ENCODE data around the gene SRC. TPM values are rescaled to one million over a fixed set of nuclear protein-coding genes. Genes with fewer than 3 reads are reported as not detected.

The SRC gene
- polyA plus RNA-seq, 1 of the 3 experiments (the other 2 are of a cell fraction) = 23.8 TPM

DNA sequence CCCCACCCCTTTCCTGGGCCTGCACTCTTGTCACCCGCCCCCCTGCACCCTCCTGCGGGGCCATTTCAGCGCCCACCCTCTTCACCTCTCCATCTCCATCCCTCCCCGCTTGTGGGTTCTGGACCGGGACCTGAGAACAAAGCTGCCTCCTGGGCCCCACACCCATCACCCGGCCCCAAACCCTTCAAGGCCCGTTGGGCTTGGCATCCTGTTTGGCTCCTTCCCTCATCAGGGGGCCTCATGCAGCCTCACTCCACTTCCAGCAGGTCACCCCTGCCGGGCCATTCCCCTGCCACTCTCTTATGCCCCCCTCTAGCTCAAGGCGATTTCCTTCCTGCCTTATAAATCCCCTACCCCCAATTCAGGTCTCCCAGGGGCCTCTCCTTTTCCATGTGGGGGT, 67.4 kb downstream of the SRC start:
- peaks cover 0 to 32% of the 10 kb centered on the region in 2 experiments; a peak in 1 of 4 replicates for H3K4me1 ChIP-seq (ENCODE audit: control insufficient read depth in 1 of 2, insufficient read depth in 2 of 2, low read depth in 1 of 2, low read length in 1 of 2)
- no peak overlapping the region for H3K27ac ChIP-seq (ENCODE audit: low read depth in 2 of 2, low read length in 1 of 2)
- no peaks in the 10 kb centered on the region for H3K79me2 ChIP-seq (ENCODE audit: insufficient read depth)
- H3K9ac ChIP-seq = no peak overlapping the region
- POLR2A ChIA-PET = no interaction called here
- whole genome bisulfite sequencing (ENCODE audit: low lambda C conversion rate) = 83% methylated on average over 9 of the region's 9 CpGs
- H3K9me2 ChIP-seq = no peaks in the 10 kb centered on the region
- no peak overlapping the region for H2AFZ ChIP-seq (ENCODE audit: low read depth)
- no peak overlapping the region for H3K4me2 ChIP-seq
- TF ChIP-seq, protein P1, sequence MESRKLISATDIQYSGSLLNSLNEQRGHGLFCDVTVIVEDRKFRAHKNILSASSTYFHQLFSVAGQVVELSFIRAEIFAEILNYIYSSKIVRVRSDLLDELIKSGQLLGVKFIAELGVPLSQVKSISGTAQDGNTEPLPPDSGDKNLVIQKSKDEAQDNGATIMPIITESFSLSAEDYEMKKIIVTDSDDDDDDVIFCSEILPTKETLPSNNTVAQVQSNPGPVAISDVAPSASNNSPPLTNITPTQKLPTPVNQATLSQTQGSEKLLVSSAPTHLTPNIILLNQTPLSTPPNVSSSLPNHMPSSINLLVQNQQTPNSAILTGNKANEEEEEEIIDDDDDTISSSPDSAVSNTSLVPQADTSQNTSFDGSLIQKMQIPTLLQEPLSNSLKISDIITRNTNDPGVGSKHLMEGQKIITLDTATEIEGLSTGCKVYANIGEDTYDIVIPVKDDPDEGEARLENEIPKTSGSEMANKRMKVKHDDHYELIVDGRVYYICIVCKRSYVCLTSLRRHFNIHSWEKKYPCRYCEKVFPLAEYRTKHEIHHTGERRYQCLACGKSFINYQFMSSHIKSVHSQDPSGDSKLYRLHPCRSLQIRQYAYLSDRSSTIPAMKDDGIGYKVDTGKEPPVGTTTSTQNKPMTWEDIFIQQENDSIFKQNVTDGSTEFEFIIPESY (IDR thresholded peaks at IDR 0.05; ENCODE audit: borderline replicate concordance, low read depth) = no peak
- TF ChIP-seq POLR2AphosphoS5 (IDR thresholded peaks at IDR 0.05; ENCODE audit: low read depth, low read length) (no peak), TEAD4 (IDR thresholded peaks at IDR 0.05; ENCODE audit: borderline replicate concordance, insufficient read depth) (no peak), EP300 (IDR thresholded peaks at IDR 0.05; ENCODE audit: borderline replicate concordance in 1 of 2, low read depth in 1 of 2, low read length in 1 of 2) (no peak), JUND (IDR thresholded peaks at IDR 0.05) (no peak), GATA2 (CRISPR knock-in tag; IDR thresholded peaks at IDR 0.05) (no peak), SIN3A (IDR thresholded peaks at IDR 0.05; ENCODE audit: borderline replicate concordance, low read depth, low read length) (no peak), TCF12 (IDR thresholded peaks at IDR 0.05) (no peak), MXI1 (IDR thresholded peaks at IDR 0.05; ENCODE audit: low read depth, low read length) (no peak), RXRA (IDR thresholded peaks at IDR 0.05; ENCODE audit: borderline replicate concordance, low read depth) (no peak), NFIC (IDR thresholded peaks at IDR 0.05; ENCODE audit: borderline replicate concordance) (no peak), SMC3 (IDR thresholded peaks at IDR 0.05; ENCODE audit: low read depth, low read length) (no peak), YY1 (IDR thresholded peaks at IDR 0.05; ENCODE audit: low read depth) (no peak)
- TF ChIP-seq, protein P2, sequence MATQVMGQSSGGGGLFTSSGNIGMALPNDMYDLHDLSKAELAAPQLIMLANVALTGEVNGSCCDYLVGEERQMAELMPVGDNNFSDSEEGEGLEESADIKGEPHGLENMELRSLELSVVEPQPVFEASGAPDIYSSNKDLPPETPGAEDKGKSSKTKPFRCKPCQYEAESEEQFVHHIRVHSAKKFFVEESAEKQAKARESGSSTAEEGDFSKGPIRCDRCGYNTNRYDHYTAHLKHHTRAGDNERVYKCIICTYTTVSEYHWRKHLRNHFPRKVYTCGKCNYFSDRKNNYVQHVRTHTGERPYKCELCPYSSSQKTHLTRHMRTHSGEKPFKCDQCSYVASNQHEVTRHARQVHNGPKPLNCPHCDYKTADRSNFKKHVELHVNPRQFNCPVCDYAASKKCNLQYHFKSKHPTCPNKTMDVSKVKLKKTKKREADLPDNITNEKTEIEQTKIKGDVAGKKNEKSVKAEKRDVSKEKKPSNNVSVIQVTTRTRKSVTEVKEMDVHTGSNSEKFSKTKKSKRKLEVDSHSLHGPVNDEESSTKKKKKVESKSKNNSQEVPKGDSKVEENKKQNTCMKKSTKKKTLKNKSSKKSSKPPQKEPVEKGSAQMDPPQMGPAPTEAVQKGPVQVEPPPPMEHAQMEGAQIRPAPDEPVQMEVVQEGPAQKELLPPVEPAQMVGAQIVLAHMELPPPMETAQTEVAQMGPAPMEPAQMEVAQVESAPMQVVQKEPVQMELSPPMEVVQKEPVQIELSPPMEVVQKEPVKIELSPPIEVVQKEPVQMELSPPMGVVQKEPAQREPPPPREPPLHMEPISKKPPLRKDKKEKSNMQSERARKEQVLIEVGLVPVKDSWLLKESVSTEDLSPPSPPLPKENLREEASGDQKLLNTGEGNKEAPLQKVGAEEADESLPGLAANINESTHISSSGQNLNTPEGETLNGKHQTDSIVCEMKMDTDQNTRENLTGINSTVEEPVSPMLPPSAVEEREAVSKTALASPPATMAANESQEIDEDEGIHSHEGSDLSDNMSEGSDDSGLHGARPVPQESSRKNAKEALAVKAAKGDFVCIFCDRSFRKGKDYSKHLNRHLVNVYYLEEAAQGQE (IDR thresholded peaks at IDR 0.05; ENCODE audit: low read depth, low read length) = no peak
- TF ChIP-seq, protein P3, sequence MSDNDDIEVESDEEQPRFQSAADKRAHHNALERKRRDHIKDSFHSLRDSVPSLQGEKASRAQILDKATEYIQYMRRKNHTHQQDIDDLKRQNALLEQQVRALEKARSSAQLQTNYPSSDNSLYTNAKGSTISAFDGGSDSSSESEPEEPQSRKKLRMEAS (IDR thresholded peaks at IDR 0.05; ENCODE audit: low read depth) = no peak
- CTCF ChIA-PET = no interaction called here
- 0 out of 2 replicates have a peak, but pooled peaks cover 8% of the 10 kb centered on the region for H3K27me3 ChIP-seq (ENCODE audit: insufficient read depth)
- no peak overlapping the region for H3K4me3 ChIP-seq (ENCODE audit: low read depth in 2 of 2, low read length in 1 of 2)
- H3K36me3 ChIP-seq (replicated peaks in 1 of 2; ENCODE audit: control insufficient read depth in 1 of 2, insufficient read depth in 2 of 2, low read length in 1 of 2) = no peaks in the 10 kb centered on the region
- H4K20me1 ChIP-seq (ENCODE audit: insufficient read depth) = no peaks in the 10 kb centered on the region
- no peak for DNase-seq
- H3K9me3 ChIP-seq = no peaks in the 10 kb centered on the region
- no peaks in the 10 kb centered on the region for H3F3A ChIP-seq (replicated peaks; ENCODE audit: insufficient read depth)

Measured in SK-N-SH (cell line).